ENCODE results near the gene MSANTD4.
A peak's percentile ranks its signal among the peaks of the same experiment; 100 is the strongest.

The MSANTD4 gene

DNA sequence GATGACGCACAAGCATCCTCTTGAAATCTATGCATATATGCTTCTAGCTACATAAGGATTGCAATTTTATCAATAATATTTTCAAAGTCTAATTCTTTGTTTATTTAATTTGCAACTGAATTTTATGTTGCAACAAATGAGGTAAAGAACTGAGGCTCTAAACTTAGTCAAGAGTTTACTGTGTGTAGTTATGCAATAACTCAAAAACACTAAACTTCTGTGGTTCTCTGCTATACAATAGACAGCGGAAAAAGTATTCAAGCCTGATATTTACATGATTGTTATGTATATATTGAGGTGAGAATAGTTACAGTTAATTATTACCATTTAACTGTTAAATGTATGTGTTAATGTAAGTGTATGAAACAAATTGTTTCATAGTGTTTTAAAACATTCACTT, 32.9 kb downstream of the MSANTD4 start:
- no peak overlapping the region for H3K9ac ChIP-seq
- H3K4me2 ChIP-seq, result no peak overlapping the region
- peaks cover 0 to 10% (median 4%) of the 10 kb centered on the region in 11 experiments; a peak in 8 of 22 replicates for H3K9me3 ChIP-seq (replicated peaks in 1 of 11)
- peaks cover 0 to 14% (median 4%) of the 10 kb centered on the region in 11 experiments; a peak in 8 of 22 replicates for H3K36me3 ChIP-seq
- H3K27ac ChIP-seq, result no peak overlapping the region
- TF ChIP-seq Cebpa-rat (IDR thresholded peaks at IDR 0.05), result no peak
- H3K4me1 ChIP-seq, result peaks cover 0 to 10% (median 2%) of the 10 kb centered on the region in 10 experiments; a peak in 6 of 20 replicates
- H4K20me1 ChIP-seq, result no peaks in the 10 kb centered on the region
- no peak overlapping the region for H3K4me3 ChIP-seq
- H3K27me3 ChIP-seq, result no peaks in the 10 kb centered on the region

DNA sequence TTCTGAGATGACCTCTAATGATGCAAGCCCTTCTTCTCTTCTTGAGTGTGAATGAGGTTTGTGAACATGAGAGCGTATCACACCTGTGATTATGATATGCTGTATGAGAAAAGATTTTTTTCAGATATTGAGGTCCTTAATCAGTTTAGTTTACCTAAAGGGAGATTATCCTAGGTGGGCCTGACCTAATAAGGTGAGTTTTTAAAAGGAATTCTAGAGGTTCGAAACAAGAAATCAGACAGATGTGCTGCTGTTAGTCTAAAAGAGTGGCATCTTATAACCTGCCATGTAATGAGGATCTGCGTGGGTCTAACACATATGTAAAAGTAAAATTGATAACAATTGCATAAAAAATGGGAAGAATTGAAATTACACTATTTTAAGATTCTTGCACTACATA, 33.8 kb downstream of the MSANTD4 start:
- Histone ChIP-seq H4K20me1 (no peaks in the 10 kb centered on the region), H3K27ac (no peak overlapping the region), H3K4me2 (no peak overlapping the region), H3K4me1 (peaks cover 0 to 10% (median 2%) of the 10 kb centered on the region in 10 experiments; a peak in 6 of 20 replicates), H3K9ac (no peak overlapping the region), H3K27me3 (no peaks in the 10 kb centered on the region), H3K4me3 (no peak overlapping the region), H3K9me3 (replicated peaks in 1 of 11) (0 out of 22 replicates have a peak, but pooled peaks cover 0 to 2% (median 0%) of the 10 kb centered on the region in 11 experiments), H3K36me3 (peaks cover 0 to 5% (median 0%) of the 10 kb centered on the region in 11 experiments; a peak in 2 of 22 replicates)
- TF ChIP-seq Cebpa-rat (IDR thresholded peaks at IDR 0.05), result no peak

DNA sequence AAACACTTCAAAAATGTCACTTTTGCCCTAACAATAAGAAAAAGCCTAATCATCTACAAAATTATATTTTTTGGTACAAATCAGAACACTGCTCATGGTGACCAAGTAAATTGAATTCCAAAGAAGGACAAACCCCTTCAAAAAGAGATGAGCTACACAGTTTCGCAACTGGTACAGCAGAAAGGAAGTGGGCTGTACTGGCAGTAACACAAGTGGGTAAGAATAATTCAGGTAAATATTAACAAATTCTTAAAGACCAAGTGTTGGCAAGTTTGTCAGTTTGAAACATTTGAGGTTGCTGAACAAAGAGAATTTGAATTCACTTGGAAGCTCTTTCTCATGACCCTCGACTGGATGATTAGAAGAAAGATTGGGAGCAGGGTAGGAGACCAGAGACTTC, 35.5 kb downstream of the MSANTD4 start:
- no peak for TF ChIP-seq Cebpa-rat (IDR thresholded peaks at IDR 0.05)
- no peaks in the 10 kb centered on the region for H3K36me3 ChIP-seq
- H3K27me3 ChIP-seq, result no peaks in the 10 kb centered on the region
- H3K9ac ChIP-seq, result no peak overlapping the region
- H3K4me3 ChIP-seq, result no peak overlapping the region
- H4K20me1 ChIP-seq, result no peaks in the 10 kb centered on the region
- H3K9me3 ChIP-seq (replicated peaks in 1 of 11), result no peaks in the 10 kb centered on the region
- H3K27ac ChIP-seq, result no peak overlapping the region
- peak overlapping the region in 5 of 11 experiments; percentile 8 to 41 (median 24); a peak in 8 of 22 replicates for H3K4me2 ChIP-seq
- H3K4me1 ChIP-seq, result peaks cover 0 to 10% (median 2%) of the 10 kb centered on the region in 10 experiments; a peak in 6 of 20 replicates

DNA sequence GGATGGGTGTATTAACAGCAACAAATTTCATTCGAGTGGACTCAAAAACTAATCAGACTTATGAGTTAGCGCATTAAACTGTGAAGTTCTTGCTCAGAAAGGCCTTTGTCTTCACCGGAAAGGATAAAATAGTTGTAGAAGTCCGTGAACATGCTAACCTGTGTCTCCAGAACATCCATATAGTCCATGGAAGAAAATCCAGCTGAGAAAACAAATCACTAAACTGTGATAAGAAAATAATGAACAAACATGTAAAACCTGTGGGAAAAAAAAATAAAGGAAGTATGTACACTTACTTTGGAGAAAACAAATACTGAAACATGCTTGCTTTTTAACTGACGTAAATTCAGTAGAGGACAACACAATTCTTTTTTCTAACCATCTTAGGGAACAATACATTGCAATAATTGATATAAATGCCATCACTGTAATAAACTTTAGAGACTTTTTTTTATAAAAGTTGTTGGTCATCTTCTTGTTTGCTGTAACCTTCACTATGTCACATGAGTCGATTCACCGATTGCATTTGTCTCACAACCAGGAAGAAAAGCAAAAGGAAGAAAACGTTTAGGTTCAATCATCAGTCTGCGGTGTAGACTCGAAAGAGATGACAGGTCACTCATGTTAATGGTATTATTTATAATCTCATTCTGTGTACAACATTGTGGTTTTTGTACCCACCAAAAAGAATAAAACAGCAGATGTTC, 41.9 kb downstream of the MSANTD4 start:
- Histone ChIP-seq H4K20me1 (no peaks in the 10 kb centered on the region), H3K4me1 (no peaks in the 10 kb centered on the region), H3K4me2 (no peak overlapping the region), H3K27me3 (no peaks in the 10 kb centered on the region), H3K9ac (no peak overlapping the region), H3K36me3 (no peaks in the 10 kb centered on the region), H3K27ac (no peak overlapping the region), H3K9me3 (replicated peaks in 1 of 11) (no peaks in the 10 kb centered on the region), H3K4me3 (no peak overlapping the region)
- TF ChIP-seq Cebpa-rat (IDR thresholded peaks at IDR 0.05), result no peak

DNA sequence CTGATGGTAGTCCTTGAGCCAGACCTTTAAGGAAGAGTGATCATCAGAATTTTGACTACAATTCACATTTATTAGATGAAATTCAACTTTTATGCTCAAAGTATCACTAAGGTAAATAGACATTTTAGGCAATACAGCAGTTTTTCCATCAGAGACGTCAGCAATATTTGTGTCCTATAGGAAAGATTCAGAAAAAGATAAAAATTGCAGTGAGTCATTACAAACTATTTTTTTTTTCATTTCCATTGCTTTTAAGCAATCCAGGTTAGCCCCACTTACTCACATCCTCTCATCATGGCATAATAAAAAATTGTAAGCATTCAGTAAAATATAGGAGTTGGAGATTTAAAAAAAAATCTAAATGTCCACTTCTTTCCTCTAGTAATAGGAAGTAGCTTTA, 46.9 kb downstream of the MSANTD4 start:
- H3K4me3 ChIP-seq, result no peak overlapping the region
- no peak overlapping the region for H3K4me2 ChIP-seq
- H4K20me1 ChIP-seq, result no peaks in the 10 kb centered on the region
- H3K27me3 ChIP-seq, result no peaks in the 10 kb centered on the region
- no peaks in the 10 kb centered on the region for H3K4me1 ChIP-seq
- H3K9ac ChIP-seq, result no peak overlapping the region
- no peaks in the 10 kb centered on the region for H3K9me3 ChIP-seq (replicated peaks in 1 of 11)
- TF ChIP-seq Cebpa-rat (IDR thresholded peaks at IDR 0.05), result no peak
- H3K36me3 ChIP-seq, result no peaks in the 10 kb centered on the region
- H3K27ac ChIP-seq, result no peak overlapping the region

DNA sequence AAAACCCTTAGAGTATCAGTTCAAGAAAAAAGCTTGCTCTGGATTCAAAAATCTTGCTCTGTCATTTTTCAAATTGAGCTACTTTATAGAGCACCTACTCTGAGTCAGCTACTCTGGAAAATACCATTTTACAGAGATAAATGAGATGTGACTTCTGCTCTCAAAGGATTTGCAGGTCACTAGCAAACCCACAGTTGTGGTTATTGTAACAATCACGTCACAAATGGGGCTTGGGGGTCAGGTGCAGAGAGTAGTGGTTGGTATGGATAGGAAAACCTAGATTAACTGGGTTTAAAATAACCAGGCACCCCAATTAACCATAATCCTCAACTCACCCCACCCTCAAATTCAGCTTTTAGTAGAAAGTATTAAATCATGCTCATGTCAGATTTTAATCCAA, 52.3 kb downstream of the MSANTD4 start:
- Histone ChIP-seq H3K9me3 (replicated peaks in 1 of 11) (no peaks in the 10 kb centered on the region), H3K36me3 (no peaks in the 10 kb centered on the region), H4K20me1 (no peaks in the 10 kb centered on the region), H3K4me1 (no peaks in the 10 kb centered on the region), H3K9ac (no peak overlapping the region), H3K4me3 (no peak overlapping the region), H3K27me3 (no peaks in the 10 kb centered on the region), H3K4me2 (no peak overlapping the region), H3K27ac (no peak overlapping the region)
- TF ChIP-seq Cebpa-rat (IDR thresholded peaks at IDR 0.05), result no peak

DNA sequence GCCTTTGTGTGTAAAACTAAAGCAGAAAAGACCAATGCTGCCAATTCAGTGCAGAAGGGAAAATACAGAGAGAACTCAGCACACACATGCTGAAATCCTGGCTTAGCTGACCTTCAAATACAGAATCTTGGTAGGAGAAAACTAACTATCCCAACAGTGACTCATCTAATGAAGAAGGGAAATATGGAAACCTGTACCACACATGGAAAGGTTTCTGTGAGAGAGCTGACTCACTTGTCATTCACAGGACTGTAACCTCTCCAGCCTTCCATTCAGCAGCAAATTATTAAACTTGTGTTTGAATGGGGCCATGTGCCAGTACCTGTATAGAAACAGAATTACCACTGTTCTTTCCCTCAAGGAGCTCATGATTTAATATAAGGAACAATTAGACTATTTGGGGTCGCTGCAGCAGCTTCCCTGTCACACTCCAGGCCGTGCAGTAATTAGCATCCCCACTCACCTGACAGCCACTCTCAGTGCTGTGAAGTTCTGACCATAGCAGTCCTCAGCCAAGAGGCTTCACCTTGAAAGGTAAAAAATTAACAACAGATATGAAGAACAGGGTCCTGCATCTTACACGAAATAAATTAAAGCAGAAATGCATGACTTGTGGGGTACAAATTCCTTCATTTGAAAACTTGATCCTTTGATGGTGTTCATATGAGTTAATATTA, 53.9 kb downstream of the MSANTD4 start:
- Histone ChIP-seq H4K20me1 (no peaks in the 10 kb centered on the region), H3K4me1 (no peaks in the 10 kb centered on the region), H3K27me3 (no peaks in the 10 kb centered on the region), H3K9ac (no peak overlapping the region), H3K36me3 (no peaks in the 10 kb centered on the region), H3K27ac (no peak overlapping the region), H3K4me3 (no peak overlapping the region), H3K4me2 (no peak overlapping the region), H3K9me3 (replicated peaks in 1 of 11) (no peaks in the 10 kb centered on the region)
- TF ChIP-seq Cebpa-rat (IDR thresholded peaks at IDR 0.05), result no peak

DNA sequence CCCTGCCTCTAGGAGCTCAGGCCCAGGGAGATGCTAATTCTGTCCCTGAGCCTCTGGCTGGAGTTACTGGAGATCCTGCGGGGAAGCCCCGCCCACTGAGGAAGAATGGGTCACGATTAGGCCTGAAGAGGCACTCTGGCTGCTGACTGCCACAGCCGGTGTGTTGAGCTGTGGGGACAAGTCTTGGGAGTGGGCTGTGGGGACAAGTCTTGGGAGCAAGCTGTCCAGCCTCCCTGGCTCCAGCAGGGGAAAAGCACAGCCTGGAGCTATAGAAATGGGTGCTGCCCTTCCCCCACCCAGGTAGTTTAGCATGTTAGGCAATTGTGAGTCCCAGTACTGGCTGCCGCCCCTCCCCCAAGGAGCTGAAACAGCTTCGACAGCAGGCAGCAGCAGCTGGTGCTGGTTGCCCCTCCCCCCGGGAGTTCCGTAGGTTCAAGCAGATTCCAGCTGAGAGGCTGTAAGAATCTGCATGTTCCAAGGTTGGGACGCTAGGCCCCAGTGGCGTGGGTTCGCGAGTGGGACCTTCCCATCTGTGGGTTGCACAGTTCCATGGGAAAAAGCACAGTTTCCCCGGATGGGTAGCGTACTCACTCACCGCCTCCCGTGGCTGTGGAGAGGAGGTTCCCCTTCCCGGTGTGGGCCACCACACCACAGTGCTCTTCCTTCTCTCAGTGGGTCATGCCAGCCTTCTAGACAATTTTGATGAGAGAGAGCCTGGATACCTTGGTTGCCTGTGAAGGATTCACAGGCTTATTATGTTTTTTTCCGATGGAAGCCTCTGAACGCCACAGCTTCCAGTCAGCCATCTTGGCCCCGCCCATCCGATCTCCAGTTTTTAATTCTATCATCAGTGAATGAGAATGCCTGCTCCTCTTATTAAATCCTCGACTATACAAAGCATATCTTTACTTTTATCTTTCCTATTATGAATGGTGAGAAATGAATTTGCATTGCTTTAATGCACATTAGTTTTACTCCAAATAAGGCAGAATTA, 61.5 kb downstream of the MSANTD4 start:
- no peak overlapping the region for H3K9ac ChIP-seq
- H3K4me2 ChIP-seq, result no peak overlapping the region
- H4K20me1 ChIP-seq, result no peaks in the 10 kb centered on the region
- no peaks in the 10 kb centered on the region; a peak in 2 of 22 replicates for H3K9me3 ChIP-seq (replicated peaks in 1 of 11)
- no peak for TF ChIP-seq Cebpa-rat (IDR thresholded peaks at IDR 0.05)
- no peaks in the 10 kb centered on the region for H3K36me3 ChIP-seq
- no peak overlapping the region for H3K4me3 ChIP-seq
- H3K27ac ChIP-seq, result no peak overlapping the region
- no peaks in the 10 kb centered on the region for H3K4me1 ChIP-seq
- H3K27me3 ChIP-seq, result no peaks in the 10 kb centered on the region
